Fibroblast of the conjunctiva (primary cell): ENCODE measurements around the gene TCHH.
A peak's percentile ranks its signal among the peaks of the same experiment; 100 is the strongest.
"Not testable (repeated sequence)": the region's sequence is repeated elsewhere in the genome, so short reads cannot be mapped to it uniquely, and the experiment has no call there.

ENCODE experiments used
- DNase-seq: peaks from one replicate; pipeline ENCODE4 v3.0.0-alpha.2; 2010; ENCODE audit warnings: low read depth

The TCHH gene, protein sequence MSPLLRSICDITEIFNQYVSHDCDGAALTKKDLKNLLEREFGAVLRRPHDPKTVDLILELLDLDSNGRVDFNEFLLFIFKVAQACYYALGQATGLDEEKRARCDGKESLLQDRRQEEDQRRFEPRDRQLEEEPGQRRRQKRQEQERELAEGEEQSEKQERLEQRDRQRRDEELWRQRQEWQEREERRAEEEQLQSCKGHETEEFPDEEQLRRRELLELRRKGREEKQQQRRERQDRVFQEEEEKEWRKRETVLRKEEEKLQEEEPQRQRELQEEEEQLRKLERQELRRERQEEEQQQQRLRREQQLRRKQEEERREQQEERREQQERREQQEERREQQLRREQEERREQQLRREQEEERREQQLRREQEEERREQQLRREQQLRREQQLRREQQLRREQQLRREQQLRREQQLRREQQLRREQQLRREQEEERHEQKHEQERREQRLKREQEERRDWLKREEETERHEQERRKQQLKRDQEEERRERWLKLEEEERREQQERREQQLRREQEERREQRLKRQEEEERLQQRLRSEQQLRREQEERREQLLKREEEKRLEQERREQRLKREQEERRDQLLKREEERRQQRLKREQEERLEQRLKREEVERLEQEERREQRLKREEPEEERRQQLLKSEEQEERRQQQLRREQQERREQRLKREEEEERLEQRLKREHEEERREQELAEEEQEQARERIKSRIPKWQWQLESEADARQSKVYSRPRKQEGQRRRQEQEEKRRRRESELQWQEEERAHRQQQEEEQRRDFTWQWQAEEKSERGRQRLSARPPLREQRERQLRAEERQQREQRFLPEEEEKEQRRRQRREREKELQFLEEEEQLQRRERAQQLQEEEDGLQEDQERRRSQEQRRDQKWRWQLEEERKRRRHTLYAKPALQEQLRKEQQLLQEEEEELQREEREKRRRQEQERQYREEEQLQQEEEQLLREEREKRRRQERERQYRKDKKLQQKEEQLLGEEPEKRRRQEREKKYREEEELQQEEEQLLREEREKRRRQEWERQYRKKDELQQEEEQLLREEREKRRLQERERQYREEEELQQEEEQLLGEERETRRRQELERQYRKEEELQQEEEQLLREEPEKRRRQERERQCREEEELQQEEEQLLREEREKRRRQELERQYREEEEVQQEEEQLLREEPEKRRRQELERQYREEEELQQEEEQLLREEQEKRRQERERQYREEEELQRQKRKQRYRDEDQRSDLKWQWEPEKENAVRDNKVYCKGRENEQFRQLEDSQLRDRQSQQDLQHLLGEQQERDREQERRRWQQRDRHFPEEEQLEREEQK (N-terminal part only)

DNA sequence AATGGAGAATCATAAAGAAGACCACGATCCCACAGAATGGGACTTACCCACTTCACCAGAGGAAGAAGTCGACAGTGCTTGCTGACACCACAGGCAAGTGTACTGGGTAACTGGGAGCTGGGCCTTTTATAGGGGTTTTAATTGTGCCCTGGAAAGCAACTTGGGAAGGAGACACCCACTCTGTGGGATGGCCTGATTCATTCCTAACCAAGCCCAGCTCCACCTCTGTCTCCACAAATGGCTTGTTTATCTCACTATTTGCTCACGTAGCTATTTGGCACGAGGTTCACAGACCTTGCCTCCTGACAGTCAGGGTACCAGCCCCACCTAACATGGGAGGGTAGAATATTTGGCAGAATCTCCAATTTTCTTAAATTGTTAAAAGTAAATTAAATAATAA lies at the start of gene TCHH:
TCHH (minus strand) TSS at position 101 of the 400 bp plus-strand sequence. CDS start 1,364 bp downstream, outside the sequence.
- no peak for DNase-seq

DNA sequence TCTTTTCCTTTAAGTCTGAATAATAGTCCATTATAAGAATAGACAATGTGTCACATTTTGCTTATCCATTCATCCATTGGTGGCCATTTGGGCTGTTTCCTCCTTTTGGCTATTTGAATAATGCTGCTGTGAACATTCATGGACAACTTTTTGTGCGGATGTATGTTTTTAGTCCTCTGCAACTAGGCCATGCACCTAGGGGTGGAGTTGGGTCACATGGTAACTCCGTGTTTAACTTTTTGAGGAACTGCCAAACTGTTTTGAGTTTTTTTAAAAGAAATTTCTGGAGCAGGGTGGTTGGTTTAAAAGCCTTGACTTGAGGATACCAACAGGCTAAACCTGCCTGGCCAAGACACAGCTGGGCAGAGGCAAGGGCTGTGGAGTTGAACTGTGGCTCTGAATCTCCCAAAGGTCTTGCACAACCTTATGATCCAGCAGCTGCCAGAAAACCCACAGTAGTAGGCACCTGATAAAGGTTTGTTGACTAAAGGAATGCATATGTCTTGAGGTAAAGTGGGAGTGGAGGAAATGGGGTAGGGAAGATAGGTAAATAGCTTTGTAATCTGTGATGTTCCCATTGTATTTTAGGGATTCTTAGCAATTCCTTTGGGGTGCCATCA lies 49.4 kb upstream of the TCHH start:
- DNase-seq: no peak

DNA sequence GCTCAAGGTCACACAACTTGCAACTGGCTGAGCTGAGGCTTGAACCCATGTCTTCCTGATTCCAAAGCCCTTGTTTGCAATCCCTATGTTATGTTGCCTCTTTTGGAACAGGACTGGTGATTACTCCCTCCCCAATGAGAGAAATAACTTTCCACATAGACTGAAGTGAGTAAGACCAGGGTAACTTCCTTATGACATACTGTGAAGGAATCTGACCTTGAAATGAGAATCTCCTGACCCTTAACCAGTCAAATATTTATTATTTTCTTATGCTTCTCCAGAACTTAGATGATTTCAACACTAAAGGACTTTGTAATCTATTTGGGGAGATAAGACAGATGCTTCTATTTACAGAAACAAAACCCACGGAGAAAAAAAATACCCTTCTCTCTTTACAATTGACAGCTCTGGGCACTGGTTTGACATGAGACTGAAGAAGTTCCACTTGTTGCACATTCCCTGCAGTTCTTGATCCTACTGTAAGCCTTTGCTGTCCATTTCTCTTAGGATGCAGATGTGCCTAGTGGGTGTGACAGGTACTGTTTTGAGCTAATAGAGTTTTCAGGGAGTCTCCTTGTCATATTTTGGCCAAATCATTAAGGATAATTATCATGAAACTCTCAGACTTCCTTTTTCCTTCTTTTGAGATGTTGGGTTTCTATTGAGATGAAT lies 47.7 kb upstream of the TCHH start:
- DNase-seq: peak; percentile 75

GRCh38 chr1:152160576-152160975 lies 45.3 kb upstream of the TCHH start:
- no peak for DNase-seq

- no peak for DNase-seq
Observed at GRCh38 chr1:152159144-152159543, 43.9 kb upstream of the TCHH start, which contains the start of gene RPTN. RPTN (minus strand) TSS chr1:152159228; CDS start chr1:152157889, 1,339 bp downstream.

GRCh38 chr1:152153996-152154395 lies 38.8 kb upstream of the TCHH start:
- no peak for DNase-seq

GRCh38 chr1:152151646-152152045 lies 36.4 kb upstream of the TCHH start:
- DNase-seq: no peak

- no peak for DNase-seq
Observed at GRCh38 chr1:152148981-152149380, 33.7 kb upstream of the TCHH start.

DNA sequence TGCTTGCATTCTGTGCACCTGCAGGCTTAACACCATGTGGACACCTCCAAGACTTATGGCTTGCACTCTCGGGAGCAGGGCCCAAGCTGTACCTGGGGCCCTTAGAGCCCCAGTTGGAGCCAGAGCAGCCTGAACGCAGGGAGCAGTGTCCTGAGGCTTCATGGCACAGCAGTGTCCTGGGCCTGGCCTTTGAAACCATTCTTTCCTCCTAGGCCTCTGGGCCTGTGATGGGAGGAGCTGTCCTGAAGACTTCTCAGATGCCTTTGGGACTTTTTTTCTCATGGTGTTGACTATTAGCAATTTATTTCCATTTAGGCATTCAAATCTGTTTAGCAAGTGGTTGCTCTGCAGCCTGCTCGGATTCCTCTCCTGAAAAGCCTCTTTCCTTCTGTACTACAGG lies 32.8 kb upstream of the TCHH start:
- DNase-seq: no peak

DNA sequence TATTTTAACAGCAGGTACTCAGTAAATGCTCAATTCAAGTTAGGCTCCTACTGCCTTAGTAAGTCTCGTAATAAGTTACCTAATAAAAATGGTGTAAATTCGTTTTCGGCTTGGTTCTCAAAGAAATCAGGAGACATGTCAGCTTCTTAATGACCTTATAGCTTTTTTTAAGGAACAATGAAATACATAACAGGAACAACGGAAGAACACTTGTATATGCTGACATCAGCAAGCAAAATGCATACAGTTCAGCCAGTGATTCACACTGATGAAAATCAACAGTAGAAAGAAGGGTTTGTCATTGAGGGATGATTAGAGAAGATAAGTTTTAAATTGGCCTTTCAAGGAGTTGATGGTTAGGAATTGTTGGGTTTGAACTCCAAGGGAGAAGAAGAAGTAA lies 30.5 kb upstream of the TCHH start:
- no peak for DNase-seq

DNA sequence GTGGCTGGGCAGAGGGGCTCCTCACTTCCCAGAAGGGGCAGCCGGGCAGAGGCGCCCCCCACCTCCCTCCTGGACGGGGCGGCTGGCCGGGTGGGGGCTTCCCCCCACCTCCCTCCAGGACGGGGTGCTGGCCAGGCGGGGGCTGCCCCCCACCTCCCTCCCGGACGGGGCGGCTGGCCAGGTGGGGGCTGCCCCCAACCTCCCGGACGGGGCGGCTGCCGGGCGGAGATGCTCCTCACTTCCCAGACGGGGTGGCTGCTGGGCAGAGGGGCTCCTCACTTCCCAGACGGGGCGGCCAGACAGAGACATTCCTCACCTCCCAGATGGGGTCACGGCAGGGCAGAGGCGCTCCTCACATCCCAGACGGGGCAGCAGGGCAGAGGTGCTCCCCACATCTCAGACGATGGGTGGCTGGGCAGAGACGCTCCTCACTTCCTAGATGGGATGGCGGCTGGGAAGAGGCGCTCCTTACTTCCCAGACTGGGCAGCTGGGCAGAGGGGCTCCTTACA lies 29.5 kb upstream of the TCHH start:
- DNase-seq: not testable (repeated sequence)

DNA sequence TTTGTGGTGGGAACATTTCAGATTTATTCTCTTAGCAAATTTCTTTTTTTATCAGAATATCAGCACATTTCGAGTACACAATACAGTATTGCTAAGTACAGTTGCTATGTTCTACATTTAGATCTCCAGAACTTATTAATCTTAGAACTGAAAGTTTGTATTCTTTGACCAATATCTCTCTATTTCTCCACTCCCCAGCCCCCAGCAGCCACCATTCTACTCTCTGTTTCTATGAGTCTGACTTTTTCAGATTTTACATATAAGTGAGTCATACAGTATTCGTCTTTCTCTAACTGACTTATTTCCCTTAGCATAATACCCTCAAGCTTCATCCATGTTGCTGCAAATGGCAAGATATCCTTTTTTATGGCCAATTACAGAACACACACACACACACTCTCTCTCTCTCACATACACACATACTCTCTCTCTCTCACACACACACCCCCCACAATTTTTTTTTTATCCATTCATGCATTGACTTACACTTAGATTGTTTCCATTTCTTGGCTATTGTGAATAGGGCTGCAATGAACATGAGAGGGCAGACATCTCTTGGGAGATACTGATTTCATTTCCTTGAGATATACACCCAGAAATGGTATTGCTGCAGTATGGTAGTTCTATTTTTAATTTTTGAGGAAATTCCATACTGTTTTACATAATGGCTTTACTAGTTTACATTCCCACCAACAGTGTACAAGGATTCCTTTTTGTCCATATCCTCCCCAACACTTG lies 28.1 kb upstream of the TCHH start:
- DNase-seq: no peak

- peak; percentile 63 for DNase-seq
Observed at GRCh38 chr1:152141971-152142584, 26.8 kb upstream of the TCHH start.

- no peak for DNase-seq
Observed at GRCh38 chr1:152137215-152137614, 22.0 kb upstream of the TCHH start.

GRCh38 chr1:152130186-152130585 lies 14.9 kb upstream of the TCHH start:
- DNase-seq: no peak

- no peak for DNase-seq
Observed at GRCh38 chr1:152127673-152128072, 12.4 kb upstream of the TCHH start.

- no peak for DNase-seq
Observed at GRCh38 chr1:152125834-152126443, 10.7 kb upstream of the TCHH start.

DNA sequence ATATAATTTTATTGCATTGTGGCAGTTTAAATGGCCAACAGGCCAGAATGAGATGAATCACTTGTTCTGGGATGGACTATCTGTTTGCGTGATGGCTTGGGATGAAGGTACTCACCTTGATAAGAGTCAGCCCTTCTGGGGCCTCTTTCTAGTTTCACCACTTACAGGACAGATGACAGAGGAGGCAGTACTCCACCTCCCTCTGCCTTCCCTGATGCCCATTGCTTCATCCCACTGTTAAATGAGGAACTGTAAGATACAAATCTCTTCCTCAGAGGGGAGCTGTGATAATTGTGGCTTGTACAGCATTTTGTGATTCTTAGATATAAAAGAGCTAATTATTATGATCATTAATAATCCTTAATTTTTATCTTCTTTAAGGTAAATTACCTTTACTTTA lies 3.7 kb upstream of the TCHH start:
- DNase-seq: no peak

- DNase-seq: no peak
Observed at GRCh38 chr1:152112885-152113432, 2.3 kb downstream of the TCHH start.
